PC-3 (cell line): ENCODE results near the gene ERBB4.

Source experiments
- CTCF ChIP-seq: fragments of 300-600 bp; sonication (generic); conservative IDR thresholded peaks from 2 replicates; pipeline ENCODE4 v1.5.1; 2017; ENCODE audit warnings: antibody characterized with exemption, low read depth, mild to moderate bottlenecking, low read length
- EZH2 ChIP-seq: fragments of 300-600 bp; sonication (generic); IDR thresholded peaks from one replicate; pipeline ENCODE4 v1.6.1; 2017; ENCODE audit warnings: antibody characterized with exemption, mild to moderate bottlenecking, low read length; ENCODE audit not compliant: unreplicated experiment

- TF ChIP-seq CTCF, result no peak
- no peak for TF ChIP-seq EZH2
Measured at GRCh38 chr2:211368467-211368866, 1170.1 kb downstream of the ERBB4 start.
